ENCODE data around the gene VCAN. TPM values are rescaled to one million over a fixed set of nuclear protein-coding genes. Genes with fewer than 3 reads are reported as not detected.

VCAN gene
- polyA plus RNA-seq, 1 experiment = 38.0 TPM

- no peak overlapping the region for H3K4me3 ChIP-seq (ENCODE audit: low read depth, low read length)
- POLR2A ChIA-PET = no interaction called here
- H3K27me3 ChIP-seq (ENCODE audit: control insufficient read depth, insufficient read depth, low read length) = no peaks in the 10 kb centered on the region
- CTCF ChIA-PET = interaction anchor here (1.3 kb wide), 1 partner anchor 9 kb away, joined by 4 read pairs; no protein-coding TSS in a partner anchor
- no peaks in the 10 kb centered on the region for H3K36me3 ChIP-seq (ENCODE audit: control insufficient read depth, insufficient read depth, low read length)
- TF ChIP-seq, protein P1, sequence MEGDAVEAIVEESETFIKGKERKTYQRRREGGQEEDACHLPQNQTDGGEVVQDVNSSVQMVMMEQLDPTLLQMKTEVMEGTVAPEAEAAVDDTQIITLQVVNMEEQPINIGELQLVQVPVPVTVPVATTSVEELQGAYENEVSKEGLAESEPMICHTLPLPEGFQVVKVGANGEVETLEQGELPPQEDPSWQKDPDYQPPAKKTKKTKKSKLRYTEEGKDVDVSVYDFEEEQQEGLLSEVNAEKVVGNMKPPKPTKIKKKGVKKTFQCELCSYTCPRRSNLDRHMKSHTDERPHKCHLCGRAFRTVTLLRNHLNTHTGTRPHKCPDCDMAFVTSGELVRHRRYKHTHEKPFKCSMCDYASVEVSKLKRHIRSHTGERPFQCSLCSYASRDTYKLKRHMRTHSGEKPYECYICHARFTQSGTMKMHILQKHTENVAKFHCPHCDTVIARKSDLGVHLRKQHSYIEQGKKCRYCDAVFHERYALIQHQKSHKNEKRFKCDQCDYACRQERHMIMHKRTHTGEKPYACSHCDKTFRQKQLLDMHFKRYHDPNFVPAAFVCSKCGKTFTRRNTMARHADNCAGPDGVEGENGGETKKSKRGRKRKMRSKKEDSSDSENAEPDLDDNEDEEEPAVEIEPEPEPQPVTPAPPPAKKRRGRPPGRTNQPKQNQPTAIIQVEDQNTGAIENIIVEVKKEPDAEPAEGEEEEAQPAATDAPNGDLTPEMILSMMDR (IDR thresholded peaks at IDR 0.05; ENCODE audit: insufficient read depth, low read depth, low read length) = no peak
- no peak for DNase-seq (ENCODE audit: low read depth)
These were observed 77.5 kb downstream of the VCAN start for GRCh38 chr5:83549076-83549475.

DNA sequence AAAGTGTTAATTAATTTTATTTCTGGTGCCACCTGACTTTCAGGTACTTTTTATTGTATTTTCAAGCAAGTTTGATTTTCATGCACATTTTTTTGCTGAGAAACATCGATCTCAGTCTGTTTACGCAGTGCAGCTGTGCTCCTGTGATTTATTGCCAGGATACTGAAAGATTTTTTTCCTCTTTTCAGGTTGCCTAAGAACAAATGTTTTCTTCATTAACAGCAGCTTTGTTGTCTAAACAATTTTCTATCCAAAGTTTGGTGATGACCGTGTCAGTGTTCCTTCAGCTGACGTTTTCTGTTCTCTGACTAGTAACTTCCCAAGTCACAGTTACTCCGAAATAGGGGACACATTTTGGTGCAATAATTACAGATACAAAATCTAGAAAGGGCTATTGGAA lies 78.1 kb downstream of the VCAN start:
- ChIA-PET CTCF (interaction anchor here (1.3 kb wide), 1 partner anchor 10 kb away, joined by 4 read pairs; no protein-coding TSS in a partner anchor), POLR2A (no interaction called here)
- DNase-seq (ENCODE audit: low read depth) = no peak
- TF ChIP-seq, protein P1 (IDR thresholded peaks at IDR 0.05; ENCODE audit: insufficient read depth, low read depth, low read length) = no peak
- Histone ChIP-seq H3K27me3 (ENCODE audit: control insufficient read depth, insufficient read depth, low read length) (no peaks in the 10 kb centered on the region), H3K36me3 (ENCODE audit: control insufficient read depth, insufficient read depth, low read length) (no peaks in the 10 kb centered on the region), H3K4me3 (ENCODE audit: low read depth, low read length) (no peak overlapping the region)

DNA sequence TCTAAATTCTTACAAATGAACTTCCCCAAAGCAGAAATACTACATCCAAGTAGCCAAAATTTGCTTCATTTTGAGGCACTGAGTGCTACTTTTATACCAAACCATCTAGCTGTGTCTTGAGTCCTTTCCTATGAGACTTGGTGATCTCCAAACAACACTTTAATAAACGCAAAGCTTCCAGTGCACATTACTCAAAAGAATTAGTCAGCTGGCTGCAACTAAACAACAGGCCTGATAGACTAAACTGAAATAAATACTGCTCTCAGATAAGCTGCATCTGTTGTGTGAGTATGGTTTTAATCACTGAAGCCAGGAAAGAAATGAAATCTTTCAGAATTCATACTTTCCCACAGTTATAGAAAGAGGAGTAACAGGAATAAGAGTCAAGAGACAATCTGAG lies 80.3 kb downstream of the VCAN start:
- ChIA-PET POLR2A (no interaction called here), CTCF (no interaction called here)
- TF ChIP-seq, protein P1 (IDR thresholded peaks at IDR 0.05; ENCODE audit: insufficient read depth, low read depth, low read length) = no peak
- no peaks in the 10 kb centered on the region for H3K27me3 ChIP-seq (ENCODE audit: control insufficient read depth, insufficient read depth, low read length)
- H3K4me3 ChIP-seq (ENCODE audit: low read depth, low read length) = no peak overlapping the region
- no peaks in the 10 kb centered on the region for H3K36me3 ChIP-seq (ENCODE audit: control insufficient read depth, insufficient read depth, low read length)
- DNase-seq (ENCODE audit: low read depth) = no peak

DNA sequence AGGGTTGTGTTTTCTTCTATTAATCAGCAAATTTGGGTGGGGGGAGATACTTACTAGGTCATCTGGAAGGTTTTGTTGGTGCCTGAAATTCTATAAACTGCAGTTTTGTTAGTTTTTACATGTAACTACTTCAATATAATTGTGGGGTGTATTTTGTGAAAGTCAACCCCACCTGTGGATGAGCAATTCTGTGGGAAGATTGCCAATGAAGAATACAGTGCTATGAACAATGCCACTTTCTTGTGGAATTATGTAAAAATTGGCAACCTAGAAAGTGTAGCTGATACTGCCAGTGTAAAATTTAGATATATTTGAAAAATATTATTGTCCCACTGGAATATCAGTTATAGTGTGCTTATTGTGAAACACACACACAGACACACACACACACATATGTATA lies 80.7 kb downstream of the VCAN start:
- TF ChIP-seq, protein P1 (IDR thresholded peaks at IDR 0.05; ENCODE audit: insufficient read depth, low read depth, low read length) = no peak
- H3K36me3 ChIP-seq (ENCODE audit: control insufficient read depth, insufficient read depth, low read length) = no peaks in the 10 kb centered on the region

DNA sequence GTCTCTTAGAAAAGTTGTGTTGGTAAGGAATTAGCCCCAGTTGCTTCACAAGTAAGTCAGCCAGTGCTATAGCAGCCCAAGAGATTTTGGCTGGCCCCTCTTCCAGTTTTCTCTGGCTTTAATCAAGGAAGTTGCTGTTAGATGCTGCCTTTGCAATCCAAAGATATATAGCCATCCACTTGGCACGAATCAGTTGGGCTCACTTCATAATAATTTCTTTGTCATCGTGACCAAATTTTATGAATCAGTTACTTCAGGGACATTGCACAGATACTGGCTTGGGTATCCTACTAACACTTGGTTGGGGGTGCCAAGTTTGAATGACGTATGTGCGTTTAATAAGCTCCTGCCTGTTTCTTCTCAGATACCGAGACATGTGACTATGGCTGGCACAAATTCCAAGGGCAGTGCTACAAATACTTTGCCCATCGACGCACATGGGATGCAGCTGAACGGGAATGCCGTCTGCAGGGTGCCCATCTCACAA lies 81.5 kb downstream of the VCAN start:
- CTCF ChIA-PET = interaction anchor here (1.4 to 1.7 kb wide), 3 partner anchors 10 to 123 kb away, joined by 3 to 6 read pairs (median 4); no protein-coding TSS in a partner anchor
- DNase-seq (ENCODE audit: low read depth) = no peak

More for the DNA sequence above, 80.7 kb downstream of the VCAN start:
- CTCF ChIA-PET = no interaction called here
- no peaks in the 10 kb centered on the region for H3K27me3 ChIP-seq (ENCODE audit: control insufficient read depth, insufficient read depth, low read length)
- POLR2A ChIA-PET = no interaction called here
- H3K4me3 ChIP-seq (ENCODE audit: low read depth, low read length) = no peak overlapping the region
- DNase-seq (ENCODE audit: low read depth) = no peak

More for the DNA sequence above, 81.5 kb downstream of the VCAN start:
- Histone ChIP-seq H3K4me3 (ENCODE audit: low read depth, low read length) (no peak overlapping the region), H3K36me3 (ENCODE audit: control insufficient read depth, insufficient read depth, low read length) (no peaks in the 10 kb centered on the region), H3K27me3 (ENCODE audit: control insufficient read depth, insufficient read depth, low read length) (no peaks in the 10 kb centered on the region)
- TF ChIP-seq, protein P1 (IDR thresholded peaks at IDR 0.05; ENCODE audit: insufficient read depth, low read depth, low read length) = no peak
- POLR2A ChIA-PET = no interaction called here
